Sigmoid colon (tissue), 7 donors: ENCODE measurements around the gene MYO5B. TPM values are rescaled to one million over a fixed set of nuclear protein-coding genes. Genes with fewer than 3 reads are reported as not detected.

Experiments
- DNase-seq: peaks from one replicate; pipeline ENCODE4 v3.0.0-alpha.2; 2019
- H3K27ac ChIP-seq, 4 donors: fragments of 200-600 bp; sonication (generic); one replicate each; pipeline ENCODE4 v1.5.1; 2016 to 2019; ENCODE audit warnings: mild to moderate bottlenecking in 1 of 4
- H3K27me3 ChIP-seq, 3 donors: fragments of 200-600 bp; sonication (generic); one replicate each; pipeline ENCODE4 v1.5.1; 2019; ENCODE audit warnings: mild to moderate bottlenecking in 1 of 3
- H3K36me3 ChIP-seq, 4 donors: fragments of 200-600 bp; sonication (generic); one replicate each; pipeline ENCODE4 v1.5.1; 2016 to 2019
- H3K4me1 ChIP-seq, 4 donors: fragments of 200-600 bp; sonication (generic); one replicate each; pipeline ENCODE4 v1.5.1; 2017 to 2019
- H3K4me3 ChIP-seq, 4 donors: fragments of 200-600 bp; sonication (generic); one replicate each; pipeline ENCODE4 v1.5.1; 2017 to 2019; ENCODE audit warnings: mild to moderate bottlenecking in 2 of 4, moderate library complexity in 1 of 4
- H3K9me3 ChIP-seq, 4 donors: fragments of 200-600 bp in 3 of 4; sonication (generic) in 3 of 4; one replicate each; pipeline versions ENCODE4 v1.5.1 to v1.6.1; 2013 to 2019
- CTCF ChIP-seq, 4 experiments: fragments of 450-650 bp in 3 of 4; fragments of 200-600 bp in 1 of 4; IDR thresholded peaks; one replicate each; pipeline ENCODE4 v1.5.1; 2016 to 2019; ENCODE audit warnings: antibody characterized with exemption in 4 of 4, mild to moderate bottlenecking in 3 of 4, moderate library complexity in 2 of 4
- EP300 ChIP-seq, 4 donors: sonication (generic); formaldehyde crosslinking; IDR thresholded peaks; one replicate each; pipeline ENCODE4 v1.6.1; 2017; ENCODE audit warnings: antibody characterized with exemption in 4 of 4
- POLR2A ChIP-seq, 2 donors: fragments of 450-650 bp; IDR thresholded peaks; one replicate each; pipeline ENCODE4 v1.6.1; 2016; ENCODE audit warnings: antibody characterized with exemption in 2 of 2, mild to moderate bottlenecking in 2 of 2, moderate library complexity in 2 of 2
- POLR2AphosphoS5 ChIP-seq, 4 donors: sonication (generic); formaldehyde crosslinking; IDR thresholded peaks; one replicate each; pipeline ENCODE4 v1.6.1; 2017; ENCODE audit warnings: antibody characterized with exemption in 4 of 4
- WGBS, 2 donors: extraction: QIAGEN DNeasy Blood & Tissue Kit; methylation state at CpG; one replicate each; pipeline ENCODE4 v1.1.7; 2013; 5-methylcytosine and 5-hydroxymethylcytosine counted together
- intact Hi-C: fragments of 100-400 bp; cut with DNase I; formaldehyde crosslinking; loops from one replicate; pipeline ENCODE4 v1.15.1; 2023
- polyA plus RNA-seq, 3 donors: library from polyadenylated mRNA; stranded (reverse); fragments of 200-250 nt; gene quantifications; one replicate each; pipeline ENCODE4 v1.2.3, GENCODE V29; 2013
- total RNA-seq, 4 donors: library from RNA; depleted of rRNA; stranded (reverse); fragments of >200 nt; gene quantifications; one replicate each; pipeline ENCODE4 v1.1.0, GENCODE V29; 2016
- donor health status: healthy with polysubstance abuse.
- donor health status: Bipolar disorder and iron deficiency.
- donor health status: healthy.

Gene MYO5B
- total and polyA plus RNA-seq, 7 donors, result 0.14 to 80.7 (median 3.0) TPM

GRCh38 chr18:50144540-50144939, 50.4 kb downstream of the MYO5B start:
- H3K4me3 ChIP-seq, result no peak overlapping the region
- intact Hi-C loops, result no loop called here
- peaks cover 0 to 3% (median 0%) of the 10 kb centered on the region in 4 donors for H3K9me3 ChIP-seq
- no peaks in the 10 kb centered on the region for H3K27me3 ChIP-seq
- DNase-seq, result no peak
- H3K27ac ChIP-seq, result no peak overlapping the region
- H3K4me1 ChIP-seq, result no peaks in the 10 kb centered on the region
- TF ChIP-seq POLR2A (IDR thresholded peaks at IDR 0.05) (no peak), EP300 (IDR thresholded peaks at IDR 0.05) (no peak), POLR2AphosphoS5 (IDR thresholded peaks at IDR 0.05) (no peak), CTCF (IDR thresholded peaks at IDR 0.05) (no peak)
- H3K36me3 ChIP-seq, result no peaks in the 10 kb centered on the region

- TF ChIP-seq POLR2A (IDR thresholded peaks at IDR 0.05) (no peak), CTCF (IDR thresholded peaks at IDR 0.05) (no peak), POLR2AphosphoS5 (IDR thresholded peaks at IDR 0.05) (no peak), EP300 (IDR thresholded peaks at IDR 0.05) (no peak)
Observed at GRCh38 chr18:50143886-50144285, 51.1 kb downstream of the MYO5B start.

GRCh38 chr18:50143294-50143693, 51.7 kb downstream of the MYO5B start:
- 86 to 92% methylated on average over 3 of the region's 3 CpGs for WGBS, 2 donors
- no peak for DNase-seq
- intact Hi-C loops, result no loop called here
- H3K4me1 ChIP-seq, result no peaks in the 10 kb centered on the region
- H3K27ac ChIP-seq, result no peak overlapping the region
- no peaks in the 10 kb centered on the region for H3K36me3 ChIP-seq
- peaks cover 0 to 5% (median 0%) of the 10 kb centered on the region in 4 donors for H3K9me3 ChIP-seq
- H3K4me3 ChIP-seq, result no peak overlapping the region
- no peak for TF ChIP-seq POLR2AphosphoS5 (IDR thresholded peaks at IDR 0.05)
- TF ChIP-seq POLR2A (IDR thresholded peaks at IDR 0.05), result no peak
- TF ChIP-seq EP300 (IDR thresholded peaks at IDR 0.05), result no peak
- no peak for TF ChIP-seq CTCF (IDR thresholded peaks at IDR 0.05)
- H3K27me3 ChIP-seq, result no peaks in the 10 kb centered on the region

More at GRCh38 chr18:50143886-50144285, 51.1 kb downstream of the MYO5B start:
- H3K27ac ChIP-seq, result no peak overlapping the region
- no peak for DNase-seq
- WGBS, 2 donors, result 92 to 95% methylated on average over 2 of the region's 2 CpGs
- H3K4me3 ChIP-seq, result no peak overlapping the region
- H3K9me3 ChIP-seq, result peaks cover 0 to 3% (median 0%) of the 10 kb centered on the region in 4 donors
- intact Hi-C loops, result no loop called here
- no peaks in the 10 kb centered on the region for H3K36me3 ChIP-seq
- H3K27me3 ChIP-seq, result no peaks in the 10 kb centered on the region
- no peaks in the 10 kb centered on the region for H3K4me1 ChIP-seq

GRCh38 chr18:50142441-50143120, 52.4 kb downstream of the MYO5B start:
- DNase-seq, result no peak
- TF ChIP-seq EP300 (IDR thresholded peaks at IDR 0.05) (no peak), POLR2AphosphoS5 (IDR thresholded peaks at IDR 0.05) (no peak), CTCF (IDR thresholded peaks at IDR 0.05) (no peak), POLR2A (IDR thresholded peaks at IDR 0.05) (no peak)
- intact Hi-C loops, result no loop called here
- no peaks in the 10 kb centered on the region for H3K36me3 ChIP-seq
- H3K4me1 ChIP-seq, result no peaks in the 10 kb centered on the region
- peaks cover 0 to 5% (median 0%) of the 10 kb centered on the region in 4 donors for H3K9me3 ChIP-seq
- no peak overlapping the region for H3K4me3 ChIP-seq
- 74 to 76% methylated on average over 6 of the region's 6 CpGs for WGBS, 2 donors
- H3K27me3 ChIP-seq, result no peaks in the 10 kb centered on the region
- no peak overlapping the region for H3K27ac ChIP-seq
